Fibroblast of lung (primary cell): ENCODE data around the gene FGFR2. TPM values are rescaled to one million over a fixed set of nuclear protein-coding genes. Genes with fewer than 3 reads are reported as not detected.

Source experiments
- DNase-seq, 2 donors: peaks; one replicate each; pipeline versions ENCODE4 v3.0.0 to v3.0.0-alpha.2; 2010; ENCODE audit warnings: low read depth in 2 of 2
- H2AFZ ChIP-seq: 2 replicates; pipeline ENCODE4 v1.5.1; 2012; ENCODE audit warnings: low read length, control low read depth, inconsistent platforms
- H3K27ac ChIP-seq: 2 replicates; pipeline ENCODE4 v1.5.1; 2011; ENCODE audit warnings: low read length, control low read depth; ENCODE audit not compliant: insufficient read depth
- H3K27me3 ChIP-seq: 2 replicates; pipeline ENCODE4 v1.5.1; 2011; ENCODE audit warnings: mild to moderate bottlenecking, low read length; ENCODE audit not compliant: control insufficient read depth, insufficient read depth
- H3K36me3 ChIP-seq: 2 replicates; pipeline ENCODE4 v1.5.1; 2011; ENCODE audit warnings: low read length; ENCODE audit not compliant: control insufficient read depth, insufficient read depth
- H3K4me1 ChIP-seq: 2 replicates; pipeline ENCODE4 v1.5.1; 2011; ENCODE audit warnings: low read length; ENCODE audit not compliant: control insufficient read depth, insufficient read depth; ENCODE audit errors: extremely low read depth
- H3K4me2 ChIP-seq: 2 replicates; pipeline ENCODE4 v1.5.1; 2011; ENCODE audit warnings: low read length, control low read depth; ENCODE audit not compliant: insufficient read depth; ENCODE audit errors: extremely low read depth
- H3K4me3 ChIP-seq, 4 experiments: fragments of 200-600 bp in 1 of 4; sonication (generic) in 1 of 4; replicated peaks in 1 of 4; 2 replicates each; pipeline ENCODE4 v1.5.1; 2011 to 2016; ENCODE audit warnings: low read length in 4 of 4, low read depth in 3 of 4, mild to moderate bottlenecking in 3 of 4, control low read depth in 2 of 4, inconsistent platforms in 1 of 4, mixed read lengths in 1 of 4; ENCODE audit not compliant: insufficient read depth in 1 of 4; ENCODE audit errors: control extremely low read depth in 1 of 4
- H3K79me2 ChIP-seq: 2 replicates; pipeline ENCODE4 v1.5.1; 2012; ENCODE audit warnings: mild to moderate bottlenecking, low read length, inconsistent platforms; ENCODE audit not compliant: control insufficient read depth, insufficient read depth
- H3K9ac ChIP-seq: 2 replicates; pipeline ENCODE4 v1.5.1; 2011; ENCODE audit warnings: mild to moderate bottlenecking, low read length, control low read depth; ENCODE audit not compliant: insufficient read depth
- H3K9me3 ChIP-seq: 2 replicates; pipeline ENCODE4 v1.5.1; 2012; ENCODE audit warnings: low read depth, low read length; ENCODE audit not compliant: control insufficient read depth, insufficient read depth
- H4K20me1 ChIP-seq: 2 replicates; pipeline ENCODE4 v1.5.1; 2011; ENCODE audit warnings: low read length; ENCODE audit not compliant: control insufficient read depth, insufficient read depth; ENCODE audit errors: extremely low read depth
- CTCF ChIP-seq, 2 donors: IDR thresholded peaks in 1 of 2; conservative IDR thresholded peaks in 1 of 2; 1 replicate in 1 of 2; 2 replicates in 1 of 2; pipeline ENCODE4 v1.5.1; 2011 to 2012; ENCODE audit warnings: low read length in 2 of 2, control low read depth in 1 of 2, inconsistent platforms in 1 of 2, low read depth in 1 of 2, mild to moderate bottlenecking in 1 of 2
- EZH2 ChIP-seq: IDR thresholded peaks from 2 replicates; pipeline ENCODE4 v1.5.1; 2012; ENCODE audit warnings: low read length, control low read depth, mild to moderate bottlenecking; ENCODE audit errors: missing control alignments
- polyA plus RNA-seq, 2 donors: library from polyadenylated mRNA; depleted of rRNA in 1 of 2; stranded (reverse) in 1 of 2; unstranded in 1 of 2; fragments of >200 nt; gene quantifications; 2 replicates each; pipeline ENCODE4 v1.2.1, GENCODE V29; 2011 to 2012; ENCODE audit warnings: missing spikeins in 1 of 2
- total RNA-seq: library from RNA; depleted of rRNA; stranded (reverse); fragments of >200 nt; gene quantifications from 2 replicates; pipeline ENCODE4 v1.2.1, GENCODE V29; 2014

The FGFR2 gene
- total and polyA plus RNA-seq, 2 donors (not counting 1 experiment from before 2014, with no cell fraction given): 0.10 to 0.17 TPM

GRCh38 chr10:121607310-121608055 lies 9.2 kb upstream of the FGFR2 start:
- Histone ChIP-seq H3K4me2 (no peak overlapping the region), H4K20me1 (no peaks in the 10 kb centered on the region), H2AFZ (no peak overlapping the region), H3K79me2 (no peaks in the 10 kb centered on the region), H3K4me3 (no peak overlapping the region), H3K9ac (no peak overlapping the region), H3K9me3 (no peaks in the 10 kb centered on the region), H3K36me3 (no peaks in the 10 kb centered on the region), H3K27ac (no peak overlapping the region), H3K4me1 (no peaks in the 10 kb centered on the region), H3K27me3 (no peaks in the 10 kb centered on the region)
- no peak for DNase-seq
- TF ChIP-seq CTCF (conservative IDR thresholded peaks at IDR 0.05 in 1 of 2, IDR thresholded peaks at IDR 0.05 in 1 of 2; ENCODE audit: low read depth in 1 of 2, low read length in 2 of 2): no peak

- Histone ChIP-seq H3K79me2 (no peaks in the 10 kb centered on the region), H3K27me3 (no peaks in the 10 kb centered on the region)
Measured at GRCh38 chr10:121605708-121606107, 7.5 kb upstream of the FGFR2 start.

GRCh38 chr10:121601458-121601857 lies 3.2 kb upstream of the FGFR2 start:
- Histone ChIP-seq H3K4me1 (no peaks in the 10 kb centered on the region), H2AFZ (no peak overlapping the region), H3K36me3 (no peaks in the 10 kb centered on the region), H3K4me3 (no peak overlapping the region), H3K4me2 (no peak overlapping the region), H4K20me1 (no peaks in the 10 kb centered on the region), H3K27me3 (peaks cover 9% of the 10 kb centered on the region), H3K79me2 (no peaks in the 10 kb centered on the region), H3K27ac (no peak overlapping the region), H3K9me3 (no peaks in the 10 kb centered on the region), H3K9ac (no peak overlapping the region)
- TF ChIP-seq EZH2 (no peak), CTCF (conservative IDR thresholded peaks at IDR 0.05 in 1 of 2, IDR thresholded peaks at IDR 0.05 in 1 of 2; ENCODE audit: low read depth in 1 of 2, low read length in 2 of 2) (no peak)
- no peak for DNase-seq

More at GRCh38 chr10:121605708-121606107, 7.5 kb upstream of the FGFR2 start:
- Histone ChIP-seq H3K9ac (no peak overlapping the region), H4K20me1 (no peaks in the 10 kb centered on the region), H3K4me3 (no peak overlapping the region), H3K9me3 (no peaks in the 10 kb centered on the region), H3K27ac (no peak overlapping the region), H3K36me3 (no peaks in the 10 kb centered on the region), H3K4me2 (no peak overlapping the region), H2AFZ (no peak overlapping the region), H3K4me1 (no peaks in the 10 kb centered on the region)
- TF ChIP-seq EZH2: no peak
- TF ChIP-seq CTCF (conservative IDR thresholded peaks at IDR 0.05 in 1 of 2, IDR thresholded peaks at IDR 0.05 in 1 of 2; ENCODE audit: low read depth in 1 of 2, low read length in 2 of 2): no peak
- DNase-seq: no peak
